CD4-positive, alpha-beta memory T cell (primary cell): Measurements from ENCODE around the gene IL10. TPM values are rescaled to one million over a fixed set of nuclear protein-coding genes. Genes with fewer than 3 reads are reported as not detected.

Experiments
- CTCF ChIA-PET: fragments of 350-600 bp; sonication (Branson Sonifier 250); formaldehyde crosslinking; loops from one replicate; lab custom pipeline; 2021; ENCODE audit warnings: inconsistent platforms; ENCODE audit not compliant: partially characterized antibody; lab: Charles Lee
- POLR2A ChIA-PET: fragments of 350-600 bp; sonication (Branson Sonifier 250); formaldehyde crosslinking; loops from one replicate; lab custom pipeline; 2021; ENCODE audit not compliant: partially characterized antibody; lab: Charles Lee
- DNase-seq, 5 donors: peaks; one replicate each; pipeline versions ENCODE4 v3.0.0 to v3.0.0-alpha.2; 2020 to 2022; ENCODE audit warnings: mixed read lengths in 1 of 5
- H3K27ac ChIP-seq: one replicate; pipeline ENCODE4 v1.7.0; 2013; ENCODE audit warnings: low read depth, low read length
- H3K27me3 ChIP-seq: 2 replicates; pipeline ENCODE4 v1.7.0; 2013; ENCODE audit warnings: mild to moderate bottlenecking, low read length, moderate library complexity; ENCODE audit not compliant: insufficient read depth
- H3K36me3 ChIP-seq: 2 replicates; pipeline ENCODE4 v1.7.0; 2013; ENCODE audit warnings: mild to moderate bottlenecking, low read length, moderate library complexity; ENCODE audit not compliant: insufficient read depth
- H3K4me1 ChIP-seq: 2 replicates; pipeline ENCODE4 v1.7.0; 2013; ENCODE audit warnings: mild to moderate bottlenecking, low read length, moderate library complexity; ENCODE audit not compliant: insufficient read depth
- H3K4me3 ChIP-seq, 2 donors: one replicate each; pipeline ENCODE4 v1.7.0; 2013; ENCODE audit warnings: low read length in 2 of 2, mild to moderate bottlenecking in 1 of 2
- H3K9me3 ChIP-seq, 2 donors: one replicate each; pipeline ENCODE4 v1.7.0; 2013; ENCODE audit warnings: low read length in 2 of 2, control low read depth in 1 of 2; ENCODE audit not compliant: control insufficient read depth in 1 of 2
- H3K27ac Mint-ChIP-seq, 7 donors: one replicate each; pipeline ENCODE4 v1.8.0; 2020 to 2021; ENCODE audit warnings: mixed read lengths in 7 of 7, mild to moderate bottlenecking in 6 of 7, inconsistent platforms in 3 of 7, moderate library complexity in 3 of 7
- H3K27me3 Mint-ChIP-seq, 2 donors: one replicate each; pipeline ENCODE4 v1.8.0; 2020 to 2021; ENCODE audit warnings: mixed read lengths in 2 of 2
- H3K36me3 Mint-ChIP-seq, 2 donors: one replicate each; pipeline ENCODE4 v1.8.0; 2020 to 2021; ENCODE audit warnings: mixed read lengths in 2 of 2, inconsistent platforms in 1 of 2, mild to moderate bottlenecking in 1 of 2
- H3K4me1 Mint-ChIP-seq, 4 donors: one replicate each; pipeline ENCODE4 v1.8.0; 2020 to 2021; ENCODE audit warnings: mixed read lengths in 4 of 4, mild to moderate bottlenecking in 1 of 4
- H3K4me3 Mint-ChIP-seq, 8 donors: one replicate each; pipeline ENCODE4 v1.8.0; 2020 to 2021; ENCODE audit warnings: mixed read lengths in 8 of 8, mild to moderate bottlenecking in 7 of 8, moderate library complexity in 6 of 8, inconsistent platforms in 3 of 8
- H3K9me3 Mint-ChIP-seq, 8 donors: one replicate each; pipeline ENCODE4 v1.8.0; 2020 to 2021; ENCODE audit warnings: mixed read lengths in 8 of 8, mild to moderate bottlenecking in 5 of 8, inconsistent platforms in 3 of 8, moderate library complexity in 1 of 8
- intact Hi-C: fragments of 100-400 bp; cut with micrococcal nuclease; formaldehyde crosslinking; loops from one replicate; pipeline ENCODE4 v1.15.1; 2023
- polyA plus RNA-seq, 2 donors: library from polyadenylated mRNA; unstranded; fragments of 300-500 nt; fragmentation: Illumina TruSeq; gene quantifications; one replicate each; pipeline ENCODE4 v1.2.3, GENCODE V29; 2021
- total RNA-seq, 2 experiments: library from RNA; stranded (reverse); gene quantifications; one replicate each; pipeline ENCODE4 v1.2.3, GENCODE V29; 2021

Gene IL10
- total and polyA plus RNA-seq, 4 experiments from 2014 or later, result 0.11 to 0.34 (median 0.30) TPM

GRCh38 chr1:206787891-206788290, 15.6 kb upstream of the IL10 start:
- Mint-ChIP-seq H3K9me3 (peaks cover 0 to 3% (median 0%) of the 10 kb centered on the region in 8 donors), H3K36me3 (no peaks in the 10 kb centered on the region), H3K4me3 (no peak overlapping the region), H3K27me3 (no peaks in the 10 kb centered on the region), H3K27ac (peak overlapping the region in 2 of 7 donors; percentile 0 to 7), H3K4me1 (peaks cover 48 to 86% (median 60%) of the 10 kb centered on the region in 4 donors)
- Histone ChIP-seq H3K9me3 (no peaks in the 10 kb centered on the region), H3K36me3 (no peaks in the 10 kb centered on the region), H3K4me1 (peaks cover 50% of the 10 kb centered on the region), H3K27ac (no peak overlapping the region), H3K27me3 (no peaks in the 10 kb centered on the region), H3K4me3 (no peak overlapping the region)
- POLR2A ChIA-PET, result interaction anchor here (0.5 to 12.7 kb wide), 4 partner anchors 10 to 20 kb away, joined by 3 to 110 read pairs (median 24); partner anchors contain the start of genes IL10 and IL19
- CTCF ChIA-PET, result interaction anchor here (0.7 to 5.2 kb wide), 4 partner anchors 11 to 61 kb away, joined by 3 to 25 read pairs (median 13); no protein-coding TSS in a partner anchor
- DNase-seq, result no peak
- intact Hi-C loops, result no loop called here

- no peaks in the 10 kb centered on the region for H3K27me3 Mint-ChIP-seq
- H3K9me3 ChIP-seq, result no peaks in the 10 kb centered on the region
- no peaks in the 10 kb centered on the region for H3K27me3 ChIP-seq
- peak overlapping the region in 4 of 7 donors; percentile 22 to 68 (median 50) for H3K27ac Mint-ChIP-seq
- ChIA-PET CTCF (interaction anchor here (0.6 to 5.2 kb wide), 12 partner anchors 10 to 147 kb away, joined by 3 to 25 read pairs (median 4); no protein-coding TSS in a partner anchor), POLR2A (interaction anchor here (0.9 to 12.7 kb wide), 8 partner anchors 8 to 135 kb away, joined by 3 to 110 read pairs (median 5); partner anchors contain the start of genes FCMR, IL10 and IL19)
- intact Hi-C loops, result no loop called here
- peaks cover 45% of the 10 kb centered on the region for H3K4me1 ChIP-seq
- H3K9me3 Mint-ChIP-seq, result peaks cover 0 to 3% (median 0%) of the 10 kb centered on the region in 8 donors
- peak overlapping the region in 1 of 8 donors; percentile 27 for H3K4me3 Mint-ChIP-seq
- DNase-seq, result no peak
- H3K4me1 Mint-ChIP-seq, result peaks cover 44 to 79% (median 59%) of the 10 kb centered on the region in 4 donors
- H3K27ac ChIP-seq, result no peak overlapping the region
- H3K36me3 ChIP-seq, result no peaks in the 10 kb centered on the region
- no peaks in the 10 kb centered on the region for H3K36me3 Mint-ChIP-seq
- H3K4me3 ChIP-seq, result no peak overlapping the region
These were observed 14.1 kb upstream of the IL10 start for GRCh38 chr1:206786212-206786886.

GRCh38 chr1:206785182-206785765, 13.0 kb upstream of the IL10 start:
- no peaks in the 10 kb centered on the region for H3K27me3 Mint-ChIP-seq
- DNase-seq, result no peak
- H3K4me3 ChIP-seq, result peak overlapping the region in 1 of 2 donors; percentile 3
- no peaks in the 10 kb centered on the region for H3K36me3 ChIP-seq
- H3K27me3 ChIP-seq, result no peaks in the 10 kb centered on the region
- H3K27ac Mint-ChIP-seq, result peak overlapping the region; percentile 83 to 96 (median 93)
- H3K27ac ChIP-seq, result peak overlapping the region; percentile 46
- H3K4me1 ChIP-seq, result peaks cover 37% of the 10 kb centered on the region
- no peaks in the 10 kb centered on the region for H3K9me3 ChIP-seq
- intact Hi-C loops, result loop anchor here (2.0 kb wide), 1 partner anchor 14 kb away; the partner anchor contains the start of gene IL19
- peaks cover 37 to 68% (median 50%) of the 10 kb centered on the region in 4 donors for H3K4me1 Mint-ChIP-seq
- POLR2A ChIA-PET, result interaction anchor here (0.9 to 12.7 kb wide), 8 partner anchors 9 to 137 kb away, joined by 3 to 110 read pairs (median 5); partner anchors contain the start of genes FCMR, IL10 and IL19
- H3K4me3 Mint-ChIP-seq, result peak overlapping the region in 7 of 8 donors; percentile 22 to 84 (median 70)
- H3K36me3 Mint-ChIP-seq, result no peaks in the 10 kb centered on the region
- H3K9me3 Mint-ChIP-seq, result peaks cover 0 to 3% (median 0%) of the 10 kb centered on the region in 8 donors
- CTCF ChIA-PET, result interaction anchor here (1.1 to 5.2 kb wide), 8 partner anchors 11 to 148 kb away, joined by 3 to 25 read pairs (median 4); no protein-coding TSS in a partner anchor

- Mint-ChIP-seq H3K27ac (peak overlapping the region; percentile 83 to 96 (median 93)), H3K9me3 (peaks cover 0 to 3% (median 0%) of the 10 kb centered on the region in 8 donors), H3K4me1 (peaks cover 37 to 60% (median 49%) of the 10 kb centered on the region in 4 donors), H3K27me3 (no peaks in the 10 kb centered on the region), H3K4me3 (peak overlapping the region; percentile 55 to 84 (median 70)), H3K36me3 (no peaks in the 10 kb centered on the region)
- Histone ChIP-seq H3K4me1 (peaks cover 37% of the 10 kb centered on the region), H3K36me3 (no peaks in the 10 kb centered on the region), H3K9me3 (no peaks in the 10 kb centered on the region), H3K27me3 (no peaks in the 10 kb centered on the region), H3K27ac (peak overlapping the region; percentile 46), H3K4me3 (peak overlapping the region in 1 of 2 donors; percentile 16)
- peak; percentile 60 to 83 (median 63) for DNase-seq
- intact Hi-C loops, result loop anchor here (1.0 to 2.0 kb wide), 2 partner anchors 14 to 19 kb away; partner anchors contain the start of gene IL19
- CTCF ChIA-PET, result interaction anchor here (0.8 to 5.2 kb wide), 8 partner anchors 14 to 198 kb away, joined by 3 to 25 read pairs (median 3); partner anchors contain the start of gene IL19
- POLR2A ChIA-PET, result interaction anchor here (0.6 to 12.7 kb wide), 7 partner anchors 10 to 152 kb away, joined by 3 to 110 read pairs (median 9); partner anchors contain the start of genes FCMR, IL10 and IL19
These were observed 12.2 kb upstream of the IL10 start for GRCh38 chr1:206784471-206784903.

GRCh38 chr1:206783506-206783905, 11.2 kb upstream of the IL10 start:
- peaks cover 0 to 3% (median 0%) of the 10 kb centered on the region in 8 donors for H3K9me3 Mint-ChIP-seq
- no peak for DNase-seq
- peaks cover 37 to 59% (median 49%) of the 10 kb centered on the region in 4 donors for H3K4me1 Mint-ChIP-seq
- POLR2A ChIA-PET, result interaction anchor here (0.8 to 12.7 kb wide), 5 partner anchors 13 to 126 kb away, joined by 3 to 110 read pairs (median 9); partner anchors contain the start of genes IL10 and IL19
- intact Hi-C loops, result no loop called here
- CTCF ChIA-PET, result interaction anchor here (0.8 to 5.2 kb wide), 7 partner anchors 14 to 199 kb away, joined by 3 to 25 read pairs (median 4); partner anchors contain the start of gene IL19
- no peaks in the 10 kb centered on the region for H3K36me3 Mint-ChIP-seq
- H3K27me3 Mint-ChIP-seq, result no peaks in the 10 kb centered on the region
- H3K4me3 Mint-ChIP-seq, result peak overlapping the region in 3 of 8 donors; percentile 8 to 47 (median 32)
- peaks cover 37% of the 10 kb centered on the region for H3K4me1 ChIP-seq
- no peaks in the 10 kb centered on the region for H3K27me3 ChIP-seq
- H3K4me3 ChIP-seq, result no peak overlapping the region
- peak overlapping the region in 5 of 7 donors; percentile 48 to 93 (median 83) for H3K27ac Mint-ChIP-seq
- no peaks in the 10 kb centered on the region for H3K9me3 ChIP-seq
- no peak overlapping the region for H3K27ac ChIP-seq
- no peaks in the 10 kb centered on the region for H3K36me3 ChIP-seq

GRCh38 chr1:206782448-206782847, 10.2 kb upstream of the IL10 start:
- DNase-seq, result no peak
- no peaks in the 10 kb centered on the region for H3K9me3 ChIP-seq
- Mint-ChIP-seq H3K9me3 (peaks cover 0 to 3% (median 0%) of the 10 kb centered on the region in 8 donors), H3K36me3 (no peaks in the 10 kb centered on the region), H3K27ac (peak overlapping the region in 6 of 7 donors; percentile 11 to 72 (median 46)), H3K4me3 (peak overlapping the region in 1 of 8 donors; percentile 6), H3K4me1 (peaks cover 34 to 51% (median 47%) of the 10 kb centered on the region in 4 donors), H3K27me3 (no peaks in the 10 kb centered on the region)
- intact Hi-C loops, result no loop called here
- H3K36me3 ChIP-seq, result no peaks in the 10 kb centered on the region
- POLR2A ChIA-PET, result interaction anchor here (1.2 to 12.7 kb wide), 3 partner anchors 12 to 21 kb away, joined by 3 to 110 read pairs (median 46); partner anchors contain the start of genes IL10 and IL19
- H3K4me3 ChIP-seq, result no peak overlapping the region
- H3K27me3 ChIP-seq, result no peaks in the 10 kb centered on the region
- CTCF ChIA-PET, result interaction anchor here (1.2 to 3.3 kb wide), 3 partner anchors 11 to 56 kb away, joined by 3 to 14 read pairs (median 4); no protein-coding TSS in a partner anchor
- H3K4me1 ChIP-seq, result peaks cover 37% of the 10 kb centered on the region
- no peak overlapping the region for H3K27ac ChIP-seq
